ENCODE measurements around the gene GALNT18.

Gene GALNT18

GRCh38 chr11:11263238-11264005 lies 358.4 kb downstream of the GALNT18 start:
- DNase-seq (ENCODE audit: low read depth in 1 of 2, low spot score in 1 of 2) = no peak
- no peak overlapping the region for H3K27ac ChIP-seq (replicated peaks)

GRCh38 chr11:11262171-11262920 lies 359.5 kb downstream of the GALNT18 start:
- Histone ChIP-seq H3K27ac (replicated peaks) (no peak overlapping the region), H3K4me3 (replicated peaks; ENCODE audit: insufficient read depth, low read length) (no peak overlapping the region), H3K27me3 (ENCODE audit: insufficient read depth, poor library complexity, severe bottlenecking) (peaks cover 2% of the 10 kb centered on the region)
- TF ChIP-seq POLR2AphosphoS5 (IDR thresholded peaks at IDR 0.05; ENCODE audit: low read depth) (no peak), GABPA (IDR thresholded peaks at IDR 0.05; ENCODE audit: low read depth) (no peak), REST (IDR thresholded peaks at IDR 0.05; ENCODE audit: insufficient replicate concordance, low read depth) (no peak), SPI1 (IDR thresholded peaks at IDR 0.05; ENCODE audit: borderline replicate concordance, low read depth) (no peak), CTCF (IDR thresholded peaks at IDR 0.05; ENCODE audit: insufficient read depth, low read length) (no peak)
- no peak for DNase-seq (ENCODE audit: low read depth in 1 of 2, low spot score in 1 of 2)

More at GRCh38 chr11:11263238-11264005, 358.4 kb downstream of the GALNT18 start:
- TF ChIP-seq REST (IDR thresholded peaks at IDR 0.05; ENCODE audit: insufficient replicate concordance, low read depth) (no peak), POLR2AphosphoS5 (IDR thresholded peaks at IDR 0.05; ENCODE audit: low read depth) (no peak), SPI1 (IDR thresholded peaks at IDR 0.05; ENCODE audit: borderline replicate concordance, low read depth) (no peak), GABPA (IDR thresholded peaks at IDR 0.05; ENCODE audit: low read depth) (no peak), CTCF (IDR thresholded peaks at IDR 0.05; ENCODE audit: insufficient read depth, low read length) (no peak)
- Histone ChIP-seq H3K27me3 (ENCODE audit: insufficient read depth, poor library complexity, severe bottlenecking) (peaks cover 2% of the 10 kb centered on the region), H3K4me3 (replicated peaks; ENCODE audit: insufficient read depth, low read length) (no peak overlapping the region)

GRCh38 chr11:11261629-11262028 lies 360.2 kb downstream of the GALNT18 start:
- H3K4me3 ChIP-seq (replicated peaks; ENCODE audit: insufficient read depth, low read length) = no peak overlapping the region
- no peak for TF ChIP-seq REST (IDR thresholded peaks at IDR 0.05; ENCODE audit: insufficient replicate concordance, low read depth)
- no peak for DNase-seq (ENCODE audit: low read depth in 1 of 2, low spot score in 1 of 2)
- H3K27ac ChIP-seq (replicated peaks) = no peak overlapping the region
- H3K27me3 ChIP-seq (ENCODE audit: insufficient read depth, poor library complexity, severe bottlenecking) = peaks cover 2% of the 10 kb centered on the region
